22Rv1 (cell line): ENCODE results near the gene TLR9.

Experiments used
- ZFX ChIP-seq: fragments of 450-650 bp; IDR thresholded peaks from 2 replicates; pipeline ENCODE4 v1.6.1; 2017; ENCODE audit warnings: antibody characterized with exemption, borderline replicate concordance
- TF ChIP-seq, protein P1 (sequence below): fragments of 450-650 bp; IDR thresholded peaks from 2 replicates; pipeline ENCODE4 v1.5.1; 2017; ENCODE audit warnings: mild to moderate bottlenecking

DNA sequence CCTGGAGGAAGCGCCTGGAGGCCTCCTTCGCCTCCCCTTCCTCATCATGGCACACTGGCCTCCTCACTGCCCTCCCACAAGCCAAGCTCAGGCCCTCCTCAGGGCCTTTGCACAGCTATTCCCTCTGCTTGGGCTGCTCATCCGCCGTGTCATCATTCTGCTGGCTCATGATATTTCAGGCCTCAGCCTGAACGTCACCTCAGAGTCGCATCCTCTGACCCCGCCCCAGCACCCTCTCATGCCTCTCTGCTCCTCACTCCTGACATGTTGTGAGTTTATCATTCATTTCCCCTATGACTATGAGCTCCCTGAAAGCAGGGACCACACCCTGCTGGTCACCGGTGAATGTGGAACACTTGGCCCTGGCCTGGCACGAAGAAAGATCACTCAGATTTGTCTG is 50.5 kb downstream of the TLR9 start:
- TF ChIP-seq, protein P1, sequence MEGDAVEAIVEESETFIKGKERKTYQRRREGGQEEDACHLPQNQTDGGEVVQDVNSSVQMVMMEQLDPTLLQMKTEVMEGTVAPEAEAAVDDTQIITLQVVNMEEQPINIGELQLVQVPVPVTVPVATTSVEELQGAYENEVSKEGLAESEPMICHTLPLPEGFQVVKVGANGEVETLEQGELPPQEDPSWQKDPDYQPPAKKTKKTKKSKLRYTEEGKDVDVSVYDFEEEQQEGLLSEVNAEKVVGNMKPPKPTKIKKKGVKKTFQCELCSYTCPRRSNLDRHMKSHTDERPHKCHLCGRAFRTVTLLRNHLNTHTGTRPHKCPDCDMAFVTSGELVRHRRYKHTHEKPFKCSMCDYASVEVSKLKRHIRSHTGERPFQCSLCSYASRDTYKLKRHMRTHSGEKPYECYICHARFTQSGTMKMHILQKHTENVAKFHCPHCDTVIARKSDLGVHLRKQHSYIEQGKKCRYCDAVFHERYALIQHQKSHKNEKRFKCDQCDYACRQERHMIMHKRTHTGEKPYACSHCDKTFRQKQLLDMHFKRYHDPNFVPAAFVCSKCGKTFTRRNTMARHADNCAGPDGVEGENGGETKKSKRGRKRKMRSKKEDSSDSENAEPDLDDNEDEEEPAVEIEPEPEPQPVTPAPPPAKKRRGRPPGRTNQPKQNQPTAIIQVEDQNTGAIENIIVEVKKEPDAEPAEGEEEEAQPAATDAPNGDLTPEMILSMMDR, result no peak
- TF ChIP-seq ZFX, result no peak
